HG03064 (cell line): ENCODE data around the gene TOLLIP.

Experiments used
- ATAC-seq: cut with Tn5 transposase; IDR thresholded peaks from one replicate; pipeline ENCODE4 v1.9.1; 2021; ENCODE audit warnings: low read depth; ENCODE audit not compliant: unreplicated experiment

Gene TOLLIP

DNA sequence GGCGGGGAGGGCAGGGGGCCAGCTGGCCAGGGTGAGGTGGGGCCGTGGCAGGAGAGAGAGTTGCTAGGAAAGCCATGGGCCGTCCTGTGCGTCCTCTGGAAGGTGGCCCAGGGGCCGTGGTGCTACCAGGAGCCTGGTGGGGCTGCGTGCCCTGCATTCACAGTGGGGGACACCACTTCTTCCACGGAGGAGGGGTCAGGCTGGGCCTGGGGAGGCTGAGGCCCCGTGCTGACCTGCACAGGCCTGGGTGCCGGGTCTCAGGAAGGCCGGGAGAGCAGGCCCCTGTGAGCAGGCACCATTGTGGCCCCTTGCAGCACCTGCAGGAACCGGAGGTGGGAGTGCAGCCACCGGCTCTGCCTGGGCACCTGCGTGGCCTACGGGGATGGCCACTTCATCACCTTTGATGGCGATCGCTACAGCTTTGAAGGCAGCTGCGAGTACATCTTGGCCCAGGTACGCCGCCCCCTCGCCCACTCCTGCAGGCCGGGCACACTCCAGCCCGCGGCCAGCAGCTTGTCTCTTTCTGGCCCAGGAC lies 74.6 kb downstream of the TOLLIP start:
- ATAC-seq: no peak

- no peak for ATAC-seq
Measured at GRCh38 chr11:1234054-1234720, 75.2 kb downstream of the TOLLIP start.

GRCh38 chr11:1233351-1234053 lies 75.9 kb downstream of the TOLLIP start:
- no peak for ATAC-seq

- ATAC-seq: no peak
Measured at GRCh38 chr11:1232883-1233321, 76.5 kb downstream of the TOLLIP start.

DNA sequence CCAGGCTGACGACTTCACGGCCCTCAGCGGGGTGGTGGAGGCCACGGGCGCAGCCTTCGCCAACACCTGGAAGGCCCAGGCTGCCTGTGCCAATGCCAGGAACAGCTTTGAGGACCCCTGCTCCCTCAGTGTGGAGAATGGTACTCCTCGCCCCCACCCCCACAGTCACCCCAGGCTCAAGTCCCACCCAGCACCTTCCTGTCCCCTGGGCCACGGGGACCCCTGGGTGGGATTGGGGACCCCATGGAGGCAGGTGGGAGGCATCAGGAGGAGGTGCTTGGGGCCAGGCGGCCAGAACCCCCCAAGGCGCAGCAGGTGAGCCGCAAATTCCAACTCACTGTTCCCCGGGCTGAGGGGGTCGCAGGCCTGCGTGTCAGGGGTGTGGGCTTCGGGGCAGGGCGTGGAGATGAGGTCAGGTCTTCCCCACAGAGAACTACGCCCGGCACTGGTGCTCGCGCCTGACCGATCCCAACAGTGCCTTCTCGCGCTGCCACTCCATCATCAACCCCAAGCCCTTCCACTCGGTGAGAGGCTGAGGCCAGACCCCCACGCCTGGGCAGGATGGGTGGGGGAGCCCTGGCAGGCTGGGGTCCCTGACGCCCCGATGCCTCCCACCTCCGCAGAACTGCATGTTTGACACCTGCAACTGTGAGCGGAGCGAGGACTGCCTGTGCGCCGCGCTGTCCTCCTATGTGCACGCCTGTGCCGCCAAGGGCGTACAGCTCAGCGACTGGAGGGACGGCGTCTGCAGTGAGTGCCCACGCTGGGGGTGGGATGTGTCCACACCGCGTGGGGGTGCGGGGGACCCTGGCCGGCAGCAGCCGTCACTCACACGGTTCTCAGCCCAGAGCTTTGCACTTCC lies 77.2 kb downstream of the TOLLIP start:
- ATAC-seq: no peak

- no peak for ATAC-seq
Measured at GRCh38 chr11:1231396-1232020, 77.9 kb downstream of the TOLLIP start.

DNA sequence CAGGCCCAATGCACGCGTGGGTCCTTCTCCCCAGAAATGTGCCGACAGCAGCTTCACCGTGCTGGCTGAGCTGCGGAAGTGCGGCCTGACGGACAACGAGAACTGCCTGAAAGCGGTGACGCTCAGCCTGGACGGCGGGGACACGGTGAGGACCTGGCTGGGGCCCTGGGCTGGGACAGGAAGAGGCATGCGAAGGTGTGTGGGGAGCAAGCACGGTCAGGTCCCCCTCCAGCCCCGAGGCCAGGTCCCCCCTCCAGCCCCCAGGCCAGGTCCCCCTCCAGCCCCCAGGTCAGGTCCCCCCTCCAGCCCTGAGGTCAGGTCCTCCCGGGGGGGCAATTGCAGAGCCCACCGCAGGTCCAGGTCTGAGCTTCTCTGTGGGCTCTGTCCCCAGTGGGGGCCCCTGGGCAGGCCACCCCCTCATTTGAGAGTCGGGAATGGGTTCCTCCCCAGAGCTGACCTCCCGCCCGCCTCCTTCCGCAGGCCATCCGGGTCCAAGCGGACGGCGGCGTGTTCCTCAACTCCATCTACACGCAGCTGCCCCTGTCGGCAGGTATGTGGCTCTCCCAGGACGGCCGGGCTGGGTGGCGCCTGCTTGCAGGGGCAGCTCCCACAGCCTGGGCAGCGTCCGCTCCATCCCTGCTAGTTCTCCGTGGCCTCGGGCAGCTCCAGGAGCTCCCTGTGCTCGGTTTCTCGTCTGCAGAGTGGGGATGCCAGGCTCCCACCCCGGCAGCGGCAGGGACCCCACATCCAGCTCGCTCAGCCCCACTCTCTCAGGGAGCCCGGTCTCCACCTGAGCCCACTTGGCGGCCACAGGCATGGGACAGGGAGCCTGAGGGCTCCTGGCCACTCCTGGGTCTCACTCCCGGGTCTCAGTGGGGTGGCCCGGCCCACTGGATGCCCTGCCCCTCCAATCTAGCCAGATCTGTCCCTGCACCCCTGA lies 78.7 kb downstream of the TOLLIP start:
- ATAC-seq: no peak

DNA sequence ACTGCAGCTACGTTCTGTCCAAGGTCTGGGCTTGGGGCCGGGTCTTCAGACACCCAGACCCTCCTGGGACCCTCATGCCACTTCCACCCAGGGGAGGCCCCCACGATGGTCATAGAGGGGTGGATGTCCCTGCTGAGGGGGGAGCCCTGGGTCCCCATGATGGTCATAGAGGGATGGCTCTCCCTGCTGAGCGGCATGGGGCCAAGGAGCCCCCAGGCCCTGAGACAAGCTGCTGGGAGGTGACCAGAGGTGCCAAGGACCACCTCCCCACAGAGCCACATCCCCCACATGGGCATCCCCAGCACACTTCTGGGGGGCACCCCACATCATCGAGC lies 79.3 kb downstream of the TOLLIP start:
- ATAC-seq: no peak

DNA sequence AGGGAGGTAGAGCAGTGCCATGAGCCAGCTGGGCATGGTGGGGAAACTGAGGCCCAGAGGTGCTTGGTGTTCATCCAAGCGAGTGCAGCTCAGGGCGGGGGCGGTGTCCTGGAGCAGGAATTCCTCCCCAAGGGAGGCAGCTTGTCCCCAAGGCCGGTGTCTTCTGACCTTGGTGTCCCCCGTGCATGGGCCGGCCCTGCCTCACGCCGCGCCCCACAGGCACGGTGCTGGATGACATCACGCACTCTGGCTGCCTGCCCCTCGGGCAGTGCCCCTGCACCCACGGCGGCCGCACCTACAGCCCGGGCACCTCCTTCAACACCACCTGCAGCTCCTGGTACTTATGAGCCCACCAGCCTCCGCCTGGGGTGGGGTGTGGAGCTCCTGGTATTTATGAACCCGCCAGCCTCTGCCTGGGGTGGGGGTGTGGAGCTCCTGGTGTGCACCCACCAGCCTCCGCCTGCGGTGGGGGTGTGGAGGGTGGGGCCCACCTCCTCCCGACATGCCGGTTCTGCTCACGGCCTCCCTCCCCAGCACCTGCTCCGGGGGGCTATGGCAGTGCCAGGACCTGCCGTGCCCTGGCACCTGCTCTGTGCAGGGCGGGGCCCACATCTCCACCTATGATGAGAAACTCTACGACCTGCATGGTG lies 79.8 kb downstream of the TOLLIP start:
- ATAC-seq: no peak

DNA sequence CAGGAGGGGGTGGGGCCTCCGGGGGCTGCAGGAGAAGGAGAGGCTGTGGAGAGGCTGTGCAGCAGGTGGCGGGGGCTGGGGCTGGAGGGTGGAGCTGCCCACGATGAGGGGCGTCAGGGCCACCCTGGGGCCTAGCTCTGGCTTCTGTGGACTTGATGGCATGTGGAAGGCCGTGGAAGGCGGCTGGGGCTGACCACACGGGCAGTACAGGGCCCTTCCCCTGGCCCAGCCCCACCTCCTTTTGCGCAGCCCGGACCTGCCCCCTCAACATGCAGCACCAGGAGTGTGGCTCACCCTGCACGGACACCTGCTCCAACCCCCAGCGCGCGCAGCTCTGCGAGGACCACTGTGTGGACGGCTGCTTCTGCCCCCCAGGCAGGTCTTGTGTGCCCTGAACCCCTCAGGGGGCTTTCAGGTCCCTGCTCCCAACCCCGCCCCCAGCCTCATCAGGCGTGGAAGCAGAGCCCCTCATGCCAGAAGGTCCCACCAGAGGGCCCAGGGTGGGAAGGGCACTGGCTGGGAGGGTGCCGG lies 80.4 kb downstream of the TOLLIP start:
- ATAC-seq: no peak

DNA sequence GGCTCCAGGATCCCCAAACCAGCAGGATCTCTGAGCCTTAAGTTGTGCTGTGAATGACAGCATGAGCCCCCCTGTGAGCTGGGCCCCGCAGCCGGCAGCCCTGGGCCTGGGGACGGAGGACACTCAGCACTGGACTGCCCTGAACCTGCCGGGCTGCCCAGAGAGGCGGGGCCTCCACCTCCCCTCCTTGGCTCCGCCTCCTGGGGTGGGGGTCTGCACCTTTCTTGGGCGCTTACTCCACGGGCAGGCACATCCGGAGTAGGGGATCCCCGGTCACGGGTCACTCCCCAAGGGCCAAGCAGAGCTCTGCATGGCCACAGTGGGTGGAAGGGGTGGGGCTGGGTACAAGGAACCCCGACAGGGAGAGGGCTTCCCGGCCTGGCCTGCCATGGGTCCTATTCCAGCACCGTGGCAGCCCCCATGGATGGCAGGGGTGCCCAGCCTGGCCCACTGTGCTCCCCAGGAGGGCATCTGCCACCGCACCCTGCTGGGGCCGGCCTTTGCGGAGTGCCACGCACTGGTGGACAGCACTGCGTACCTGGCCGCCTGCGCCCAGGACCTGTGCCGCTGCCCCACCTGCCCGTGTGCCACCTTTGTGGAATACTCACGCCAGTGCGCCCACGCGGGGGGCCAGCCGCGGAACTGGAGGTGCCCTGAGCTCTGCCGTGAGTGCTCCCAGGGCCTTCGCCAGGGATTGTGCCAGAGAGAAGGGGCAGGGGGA lies 81.2 kb downstream of the TOLLIP start:
- ATAC-seq: no peak

DNA sequence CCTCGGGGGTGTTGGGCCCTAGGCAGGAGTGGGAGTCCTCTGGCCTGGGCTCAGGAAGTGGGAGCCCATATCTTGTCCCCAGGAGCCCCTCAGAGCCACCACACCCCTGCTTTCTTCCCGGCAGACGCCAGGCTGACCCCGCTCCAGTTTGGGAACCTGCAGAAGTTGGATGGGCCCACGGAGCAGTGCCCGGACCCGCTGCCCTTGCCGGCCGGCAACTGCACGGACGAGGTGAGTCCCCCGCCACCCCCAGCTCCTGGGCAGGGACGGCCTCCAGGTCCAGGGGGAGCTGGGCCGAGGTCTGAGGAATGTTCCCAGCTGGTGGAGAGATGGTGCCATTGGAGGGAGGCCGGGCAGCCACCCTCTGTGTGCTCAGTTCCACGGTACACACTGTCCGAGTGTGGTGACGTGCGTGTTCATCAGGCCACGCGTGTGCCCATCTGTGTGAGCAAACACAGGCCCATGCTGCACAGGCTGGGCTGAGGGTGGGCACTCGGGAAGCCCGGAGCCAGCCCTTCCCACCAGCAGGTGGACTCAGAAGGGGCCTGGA lies 81.8 kb downstream of the TOLLIP start:
- no peak for ATAC-seq

GRCh38 chr11:1226986-1227550 lies 82.4 kb downstream of the TOLLIP start:
- no peak for ATAC-seq

- ATAC-seq: no peak
Measured at GRCh38 chr11:1226226-1226985, 83.0 kb downstream of the TOLLIP start.

- ATAC-seq: no peak
Measured at GRCh38 chr11:1225386-1226225, 83.8 kb downstream of the TOLLIP start.
